Measurements from ENCODE around the gene WDR31.
"Not testable (repeated sequence)": the region's sequence is repeated elsewhere in the genome, so short reads cannot be mapped to it uniquely, and the experiment has no call there.

Gene WDR31

DNA sequence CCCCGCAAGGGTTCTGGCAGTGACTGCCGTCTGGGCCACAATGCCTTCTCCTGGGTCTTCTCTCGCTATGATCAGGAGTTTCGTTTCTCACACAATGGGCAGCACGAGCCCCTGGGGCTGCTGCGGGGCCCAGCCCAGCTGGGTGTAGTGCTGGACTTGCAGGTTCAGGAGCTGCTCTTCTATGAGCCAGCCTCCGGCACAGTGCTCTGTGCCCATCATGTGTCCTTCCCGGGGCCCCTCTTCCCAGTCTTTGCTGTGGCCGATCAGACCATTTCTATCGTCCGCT, 29.7 kb upstream of the WDR31 start:
- no peak for DNase-seq (ENCODE audit: extremely low read depth, insufficient read length)
- H3K4me3 ChIP-seq (replicated peaks; ENCODE audit: low read depth, low read length): no peak overlapping the region
- H3K36me3 ChIP-seq (ENCODE audit: control insufficient read depth, insufficient read depth, low read length): peaks cover 10% of the 10 kb centered on the region
- TF ChIP-seq, protein P1, sequence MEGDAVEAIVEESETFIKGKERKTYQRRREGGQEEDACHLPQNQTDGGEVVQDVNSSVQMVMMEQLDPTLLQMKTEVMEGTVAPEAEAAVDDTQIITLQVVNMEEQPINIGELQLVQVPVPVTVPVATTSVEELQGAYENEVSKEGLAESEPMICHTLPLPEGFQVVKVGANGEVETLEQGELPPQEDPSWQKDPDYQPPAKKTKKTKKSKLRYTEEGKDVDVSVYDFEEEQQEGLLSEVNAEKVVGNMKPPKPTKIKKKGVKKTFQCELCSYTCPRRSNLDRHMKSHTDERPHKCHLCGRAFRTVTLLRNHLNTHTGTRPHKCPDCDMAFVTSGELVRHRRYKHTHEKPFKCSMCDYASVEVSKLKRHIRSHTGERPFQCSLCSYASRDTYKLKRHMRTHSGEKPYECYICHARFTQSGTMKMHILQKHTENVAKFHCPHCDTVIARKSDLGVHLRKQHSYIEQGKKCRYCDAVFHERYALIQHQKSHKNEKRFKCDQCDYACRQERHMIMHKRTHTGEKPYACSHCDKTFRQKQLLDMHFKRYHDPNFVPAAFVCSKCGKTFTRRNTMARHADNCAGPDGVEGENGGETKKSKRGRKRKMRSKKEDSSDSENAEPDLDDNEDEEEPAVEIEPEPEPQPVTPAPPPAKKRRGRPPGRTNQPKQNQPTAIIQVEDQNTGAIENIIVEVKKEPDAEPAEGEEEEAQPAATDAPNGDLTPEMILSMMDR (IDR thresholded peaks at IDR 0.05; ENCODE audit: insufficient read depth, low read length, poor library complexity, severe bottlenecking): no peak
- no peaks in the 10 kb centered on the region for H3K27me3 ChIP-seq (replicated peaks; ENCODE audit: control insufficient read depth, insufficient read depth, low read length)

- TF ChIP-seq, protein P1 (IDR thresholded peaks at IDR 0.05; ENCODE audit: insufficient read depth, low read length, poor library complexity, severe bottlenecking): no peak
- DNase-seq (ENCODE audit: extremely low read depth, insufficient read length): no peak
- Histone ChIP-seq H3K27me3 (replicated peaks; ENCODE audit: control insufficient read depth, insufficient read depth, low read length) (no peaks in the 10 kb centered on the region), H3K36me3 (ENCODE audit: control insufficient read depth, insufficient read depth, low read length) (peaks cover 9% of the 10 kb centered on the region), H3K4me3 (replicated peaks; ENCODE audit: low read depth, low read length) (no peak overlapping the region)
These were observed 29.1 kb upstream of the WDR31 start for GRCh38 chr9:113368982-113369854.

- TF ChIP-seq, protein P1 (IDR thresholded peaks at IDR 0.05; ENCODE audit: insufficient read depth, low read length, poor library complexity, severe bottlenecking): no peak
- H3K4me3 ChIP-seq (replicated peaks; ENCODE audit: low read depth, low read length): no peak overlapping the region
- peaks cover 2% of the 10 kb centered on the region; the same call in 1 of the 2 replicates for H3K36me3 ChIP-seq (ENCODE audit: control insufficient read depth, insufficient read depth, low read length)
- H3K27me3 ChIP-seq (replicated peaks; ENCODE audit: control insufficient read depth, insufficient read depth, low read length): no peaks in the 10 kb centered on the region
- DNase-seq (ENCODE audit: extremely low read depth, insufficient read length): no peak
These were observed 28.4 kb upstream of the WDR31 start for GRCh38 chr9:113368348-113368981.

DNA sequence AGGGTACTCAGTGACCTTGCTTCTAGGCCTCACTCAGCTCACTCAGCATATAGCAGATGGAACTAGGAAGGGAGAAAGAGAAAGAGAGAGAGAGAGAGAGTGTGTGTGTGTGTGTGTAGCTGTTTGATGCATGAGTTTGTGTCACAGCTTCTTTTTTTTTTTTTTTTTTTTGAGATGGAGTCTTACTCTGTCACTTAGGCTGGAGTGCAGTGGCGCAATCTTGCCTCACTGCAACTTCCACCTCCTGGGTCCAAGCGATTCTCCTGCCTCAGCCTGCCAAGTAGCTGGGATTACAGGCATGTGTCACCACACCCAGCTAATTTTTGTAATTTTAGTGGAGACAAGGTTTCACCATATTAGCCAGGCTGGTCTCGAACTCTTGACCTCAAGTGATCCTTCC, 25.6 kb upstream of the WDR31 start:
- not testable (repeated sequence) for H3K4me3 ChIP-seq (replicated peaks; ENCODE audit: low read depth, low read length); H3K36me3 ChIP-seq (ENCODE audit: control insufficient read depth, insufficient read depth, low read length); H3K27me3 ChIP-seq (replicated peaks; ENCODE audit: control insufficient read depth, insufficient read depth, low read length); DNase-seq (ENCODE audit: extremely low read depth, insufficient read length)

GRCh38 chr9:113364951-113365350, 24.9 kb upstream of the WDR31 start:
- TF ChIP-seq, protein P1 (IDR thresholded peaks at IDR 0.05; ENCODE audit: insufficient read depth, low read length, poor library complexity, severe bottlenecking): no peak
- H3K4me3 ChIP-seq (replicated peaks; ENCODE audit: low read depth, low read length): no peak overlapping the region
- DNase-seq (ENCODE audit: extremely low read depth, insufficient read length): no peak
- H3K27me3 ChIP-seq (replicated peaks; ENCODE audit: control insufficient read depth, insufficient read depth, low read length): no peaks in the 10 kb centered on the region; the same call in 1 of the 2 replicates
- no peaks in the 10 kb centered on the region for H3K36me3 ChIP-seq (ENCODE audit: control insufficient read depth, insufficient read depth, low read length)

GRCh38 chr9:113363336-113363735, 23.3 kb upstream of the WDR31 start:
- TF ChIP-seq, protein P1 (IDR thresholded peaks at IDR 0.05; ENCODE audit: insufficient read depth, low read length, poor library complexity, severe bottlenecking): no peak

More at GRCh38 chr9:113363336-113363735, 23.3 kb upstream of the WDR31 start:
- H3K36me3 ChIP-seq (ENCODE audit: control insufficient read depth, insufficient read depth, low read length): no peaks in the 10 kb centered on the region
- no peak for DNase-seq (ENCODE audit: extremely low read depth, insufficient read length)
- no peak overlapping the region for H3K4me3 ChIP-seq (replicated peaks; ENCODE audit: low read depth, low read length)
- no peaks in the 10 kb centered on the region; the same call in 1 of the 2 replicates for H3K27me3 ChIP-seq (replicated peaks; ENCODE audit: control insufficient read depth, insufficient read depth, low read length)

Measured in GM06990 (cell line).